ENCODE measurements around the gene PDAP1. TPM values are rescaled to one million over a fixed set of nuclear protein-coding genes. Genes with fewer than 3 reads are reported as not detected.
"Not testable (repeated sequence)": the region's sequence is repeated elsewhere in the genome, so short reads cannot be mapped to it uniquely, and the experiment has no call there.

PDAP1 gene
- total and polyA plus RNA-seq, 10 of the 15 experiments (the other 5 are each of a cell fraction or from before 2014, with no cell fraction given), result 6.6 to 200 (median 87.7) TPM

DNA sequence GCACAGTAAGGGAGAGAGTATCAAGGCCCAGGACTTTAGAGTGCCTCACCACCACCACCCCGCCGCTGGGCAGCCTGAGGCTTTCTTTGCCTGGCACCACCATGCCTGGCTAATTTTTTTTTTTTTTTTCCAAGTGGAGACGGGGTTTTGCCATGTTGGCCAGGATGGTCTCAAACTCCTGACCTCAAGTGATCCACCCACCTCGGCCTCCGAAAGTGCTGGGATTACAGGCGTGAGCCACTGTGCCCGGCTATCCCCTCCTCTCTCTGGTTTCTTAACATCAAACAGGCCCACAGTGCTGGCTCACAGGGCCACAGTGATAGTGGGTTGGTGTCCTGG is 28.7 kb downstream of the PDAP1 start:
- H3K27ac ChIP-seq (ENCODE audit: control insufficient read depth, insufficient read depth), result peak overlapping the region; percentile 100
- TF ChIP-seq, protein P1, sequence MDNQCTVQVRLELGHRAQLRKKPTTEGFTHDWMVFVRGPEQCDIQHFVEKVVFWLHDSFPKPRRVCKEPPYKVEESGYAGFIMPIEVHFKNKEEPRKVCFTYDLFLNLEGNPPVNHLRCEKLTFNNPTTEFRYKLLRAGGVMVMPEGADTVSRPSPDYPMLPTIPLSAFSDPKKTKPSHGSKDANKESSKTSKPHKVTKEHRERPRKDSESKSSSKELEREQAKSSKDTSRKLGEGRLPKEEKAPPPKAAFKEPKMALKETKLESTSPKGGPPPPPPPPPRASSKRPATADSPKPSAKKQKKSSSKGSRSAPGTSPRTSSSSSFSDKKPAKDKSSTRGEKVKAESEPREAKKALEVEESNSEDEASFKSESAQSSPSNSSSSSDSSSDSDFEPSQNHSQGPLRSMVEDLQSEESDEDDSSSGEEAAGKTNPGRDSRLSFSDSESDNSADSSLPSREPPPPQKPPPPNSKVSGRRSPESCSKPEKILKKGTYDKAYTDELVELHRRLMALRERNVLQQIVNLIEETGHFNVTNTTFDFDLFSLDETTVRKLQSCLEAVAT (IDR thresholded peaks at IDR 0.05), result peak; percentile 69; the same call in 1 of the 2 replicates
- TF ChIP-seq POLR2AphosphoS5 (IDR thresholded peaks at IDR 0.05; ENCODE audit: low read length) (peak; percentile 20; the same call in 1 of the 2 replicates), TAF1 (IDR thresholded peaks at IDR 0.05; ENCODE audit: borderline replicate concordance, low read depth, low read length) (0 out of 2 replicates have a peak, but pooled peaks have one; percentile 3), HDGF (IDR thresholded peaks at IDR 0.05) (peak; percentile 59; the same call in 1 of the 2 replicates)
- ATAC-seq, result peak; percentile 6
- H3K9me3 ChIP-seq (replicated peaks; ENCODE audit: control insufficient read depth, insufficient read depth, low read length); H4K20me1 ChIP-seq (ENCODE audit: control insufficient read depth, insufficient read depth); FAIRE-seq; in situ Hi-C loops (cut with MboI); DNase-seq (ENCODE audit: low read depth, low spot score); H2AFZ ChIP-seq (ENCODE audit: control insufficient read depth, low read depth, low read length); H3K27me3 ChIP-seq (replicated peaks in 1 of 2; ENCODE audit: control insufficient read depth in 2 of 2, insufficient read depth in 2 of 2, low read length in 1 of 2): not testable (repeated sequence)
- POLR2A ChIA-PET, result interaction anchor here (0.5 to 2.8 kb wide), 5 partner anchors 15 to 814 kb away, joined by 3 to 51 read pairs (median 4); partner anchors contain the start of genes BUD31 and PDAP1
- H3K4me1 ChIP-seq (ENCODE audit: control insufficient read depth, insufficient read depth, low read length), result peaks cover 45% of the 10 kb centered on the region
- H3K36me3 ChIP-seq (ENCODE audit: control insufficient read depth in 2 of 2, insufficient read depth in 2 of 2, low read length in 1 of 2), result peaks cover 3 to 10% of the 10 kb centered on the region in 2 experiments
- H3K4me2 ChIP-seq (ENCODE audit: control insufficient read depth, insufficient read depth), result peak overlapping the region; percentile 96
- WGBS (ENCODE audit: insufficient coverage, insufficient replicate concordance, low lambda C conversion rate, missing lambda C conversion rate), result 0% methylated on average over 7 of the region's 7 CpGs
- H3K4me3 ChIP-seq, result peak overlapping the region; percentile 64
- RAD21 ChIA-PET (ENCODE audit: unreplicated experiment), result interaction anchor here (1.8 to 2.3 kb wide), 2 partner anchors 27 to 30 kb away, joined by 7 to 15 read pairs; partner anchors contain the start of genes BUD31 and PDAP1
- SMC1A ChIA-PET (ENCODE audit: uncharacterized antibody, unreplicated experiment), result interaction anchor here (2.7 kb wide), 1 partner anchor 29 kb away, joined by 20 read pairs; the partner anchor contains the start of genes BUD31 and PDAP1
- TSS peak; percentile 96 for BruUV-seq (replicated peaks)
- peaks cover 82% of the 10 kb centered on the region for H3K79me2 ChIP-seq (ENCODE audit: control insufficient read depth, insufficient read depth, low read length)
- peak overlapping the region; percentile 95 for H3K9ac ChIP-seq (ENCODE audit: control insufficient read depth, insufficient read depth, low read length)
- CTCF ChIA-PET, result interaction anchor here (1.0 to 1.7 kb wide), 3 partner anchors 14 to 29 kb away, joined by 4 to 5 read pairs (median 4); partner anchors contain the start of genes BUD31 and PDAP1
- intact Hi-C loops (cut with micrococcal nuclease; ENCODE audit: unreplicated experiment), result loop anchor here (2.0 kb wide), 1 partner anchor 29 kb away; the partner anchor contains the start of genes BUD31 and PDAP1
